Vagina (tissue), 2 donors: ENCODE data around the gene IL2RG.

ENCODE experiments used
- CTCF ChIP-seq, 3 experiments: fragments of 450-650 bp in 2 of 3; fragments of 200-600 bp in 1 of 3; sonication (generic) in 1 of 3; IDR thresholded peaks; one replicate each; pipeline ENCODE4 v1.5.1; 2017 to 2019; ENCODE audit warnings: antibody characterized with exemption in 3 of 3, mild to moderate bottlenecking in 2 of 3, moderate library complexity in 2 of 3
- POLR2A ChIP-seq, 2 donors: fragments of 450-650 bp; IDR thresholded peaks; one replicate each; pipeline ENCODE4 v1.6.1; 2017; ENCODE audit warnings: antibody characterized with exemption in 2 of 2, mild to moderate bottlenecking in 2 of 2, moderate library complexity in 2 of 2
- POLR2AphosphoS5 ChIP-seq, 2 donors: sonication (generic); formaldehyde crosslinking; IDR thresholded peaks; one replicate each; pipeline ENCODE4 v1.9.0; 2017; ENCODE audit warnings: antibody characterized with exemption in 2 of 2, mild to moderate bottlenecking in 2 of 2, low read depth in 1 of 2; ENCODE audit not compliant: insufficient read depth in 1 of 2

DNA sequence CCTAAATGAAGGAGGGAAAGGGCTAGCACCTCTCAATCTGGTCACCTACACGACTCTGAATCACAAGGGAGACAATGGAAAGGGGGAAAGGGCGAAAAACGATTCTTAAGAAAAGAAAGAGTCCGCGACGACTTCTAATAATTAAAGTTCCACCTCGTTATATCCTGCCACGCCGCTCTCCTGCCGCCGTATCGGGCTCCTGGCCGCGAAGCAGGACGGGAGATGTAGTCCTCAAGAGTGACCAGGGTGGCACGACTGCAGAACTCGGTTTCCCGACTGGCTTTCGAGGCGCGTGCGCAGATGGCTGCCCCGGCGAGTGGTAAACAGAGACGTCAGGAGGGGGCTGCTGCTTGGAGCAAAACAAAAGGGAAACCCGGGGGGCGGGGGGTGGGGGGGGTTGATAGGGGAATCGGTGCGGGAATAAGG, 15.8 kb downstream of the IL2RG start, which contains the start of gene FOXO4:
- TF ChIP-seq CTCF (IDR thresholded peaks at IDR 0.05), result no peak
- peak; percentile 65 to 67 for TF ChIP-seq POLR2AphosphoS5 (IDR thresholded peaks at IDR 0.05; ENCODE audit: insufficient read depth in 1 of 2, low read depth in 1 of 2)
- TF ChIP-seq POLR2A (IDR thresholded peaks at IDR 0.05), result no peak
